Activated T-helper 17 cell treated with anti-CD3 and anti-CD28 coated beads, Interleukin-2, amount 50 U/mL, for 72 hours (primary cell): ENCODE data around the gene C5AR1. TPM values are rescaled to one million over a fixed set of nuclear protein-coding genes. Genes with fewer than 3 reads are reported as not detected.
"Not testable (repeated sequence)": the region's sequence is repeated elsewhere in the genome, so short reads cannot be mapped to it uniquely, and the experiment has no call there.

ENCODE experiments used
- ATAC-seq: fragments of 150-1000 bp; cut with Tn5 transposase; replicated peaks from 2 replicates; pipeline ENCODE4 v1.10.0; 2021; ENCODE audit warnings: mild to moderate bottlenecking, moderate library complexity
- H3K27ac Mint-ChIP-seq: one replicate; pipeline ENCODE4 v1.8.0; 2022; ENCODE audit warnings: mixed read lengths
- H3K27me3 Mint-ChIP-seq: one replicate; pipeline ENCODE4 v1.8.0; 2022; ENCODE audit warnings: mixed read lengths
- H3K36me3 Mint-ChIP-seq: one replicate; pipeline ENCODE4 v1.8.0; 2022; ENCODE audit warnings: low read depth, mild to moderate bottlenecking, mixed read lengths
- H3K4me1 Mint-ChIP-seq: one replicate; pipeline ENCODE4 v1.8.0; 2022; ENCODE audit warnings: mixed read lengths
- H3K4me3 Mint-ChIP-seq: one replicate; pipeline ENCODE4 v1.8.0; 2022; ENCODE audit warnings: mild to moderate bottlenecking, mixed read lengths
- H3K9me3 Mint-ChIP-seq: one replicate; pipeline ENCODE4 v1.8.0; 2022; ENCODE audit warnings: mixed read lengths
- total RNA-seq, 2 donors: library from RNA; stranded (reverse); gene quantifications; one replicate each; pipeline ENCODE4 v1.2.3, GENCODE V29; 2022

The C5AR1 gene
- total RNA-seq, 2 donors from 2014 or later = 0.85 to 2.4 TPM

DNA sequence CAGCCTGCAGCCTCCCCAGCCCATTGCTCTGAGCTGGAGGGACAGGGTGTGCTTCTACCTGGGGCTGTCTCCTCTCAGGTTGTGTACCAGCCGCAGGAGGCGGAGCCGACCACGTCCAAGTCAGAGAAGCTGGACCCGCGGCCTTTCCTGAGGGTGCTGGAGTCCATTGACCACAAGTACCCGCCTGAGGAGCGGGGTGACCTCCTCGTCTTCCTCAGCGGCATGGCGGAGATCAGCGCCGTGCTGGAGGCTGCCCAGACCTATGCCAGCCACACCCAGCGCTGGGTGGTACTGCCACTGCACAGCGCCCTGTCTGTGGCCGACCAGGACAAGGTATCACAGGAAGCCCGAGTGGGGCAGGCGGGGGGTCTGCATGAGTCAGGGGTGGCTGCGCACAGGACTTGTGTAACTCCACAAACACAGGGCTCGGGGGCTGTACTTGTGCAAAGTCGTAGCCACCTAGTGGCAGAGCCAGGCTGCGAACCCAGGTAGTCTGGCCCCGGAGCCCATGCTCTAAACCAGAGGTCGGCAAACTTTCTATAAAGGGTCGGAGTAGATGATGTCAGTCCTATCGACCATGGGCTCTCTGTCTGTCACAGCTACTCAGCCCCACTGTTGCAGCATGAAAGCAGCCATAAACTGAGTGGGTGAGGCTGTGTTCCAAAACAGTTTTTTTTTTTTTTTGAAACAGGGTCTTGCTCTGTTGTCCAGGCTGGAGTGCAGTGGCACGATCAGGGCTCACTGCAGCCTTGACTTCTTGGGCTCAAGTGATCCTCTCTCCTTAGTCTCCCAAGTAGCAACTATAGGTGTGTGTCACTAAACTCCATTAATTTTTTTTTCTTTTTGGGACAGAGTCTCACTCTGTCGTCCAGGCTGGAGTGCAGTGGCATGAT lies 48.4 kb downstream of the C5AR1 start:
- no peak for ATAC-seq
- no peak overlapping the region for H3K27ac Mint-ChIP-seq
- H3K4me1 Mint-ChIP-seq = no peaks in the 10 kb centered on the region

DNA sequence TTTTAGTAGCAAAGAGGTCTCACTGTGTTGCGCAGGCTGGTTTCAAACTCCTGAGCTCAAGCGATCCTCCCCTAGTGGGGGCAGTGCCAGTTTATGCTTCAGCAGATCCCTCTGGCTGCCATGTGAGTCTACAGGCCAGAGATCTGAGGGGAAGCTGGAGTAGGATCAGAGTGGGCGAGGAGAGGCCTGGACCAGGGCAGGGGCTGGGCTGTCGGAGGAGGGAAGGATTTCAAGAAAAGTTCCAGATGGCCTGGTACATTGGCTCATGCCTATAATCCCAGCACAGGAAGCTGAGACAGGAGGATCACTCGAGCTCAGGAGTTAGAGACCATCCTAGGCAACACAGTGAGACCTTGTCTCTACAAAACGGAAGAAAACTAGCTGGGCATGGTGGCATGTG lies 49.3 kb downstream of the C5AR1 start:
- H3K27me3 Mint-ChIP-seq = no peaks in the 10 kb centered on the region
- no peak overlapping the region for H3K4me3 Mint-ChIP-seq
- H3K4me1 Mint-ChIP-seq = no peaks in the 10 kb centered on the region
- H3K27ac Mint-ChIP-seq = no peak overlapping the region
- no peak for ATAC-seq
- H3K36me3 Mint-ChIP-seq = peaks cover 97% of the 10 kb centered on the region
- H3K9me3 Mint-ChIP-seq = no peaks in the 10 kb centered on the region

More for the DNA sequence above, 48.4 kb downstream of the C5AR1 start:
- Mint-ChIP-seq H3K27me3 (no peaks in the 10 kb centered on the region), H3K36me3 (peaks cover 97% of the 10 kb centered on the region), H3K4me3 (no peak overlapping the region), H3K9me3 (no peaks in the 10 kb centered on the region)

DNA sequence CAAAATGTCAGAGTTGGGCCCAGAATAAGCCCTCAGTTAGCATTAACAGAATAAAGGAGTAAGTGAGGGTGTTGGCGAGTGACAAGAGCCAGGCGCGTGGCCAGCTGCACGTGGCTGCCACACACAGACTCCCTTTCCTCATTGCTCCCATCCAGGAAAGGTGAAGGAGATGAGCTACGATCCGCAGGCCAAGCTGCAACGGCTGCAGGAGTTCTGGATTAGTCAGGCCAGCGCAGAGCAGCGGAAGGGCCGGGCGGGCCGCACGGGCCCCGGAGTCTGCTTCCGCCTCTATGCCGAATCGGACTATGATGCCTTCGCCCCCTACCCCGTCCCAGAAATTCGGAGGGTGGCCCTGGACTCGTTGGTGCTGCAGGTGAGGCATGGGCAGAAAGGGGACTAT lies 52.7 kb downstream of the C5AR1 start:
- Mint-ChIP-seq H3K4me1 (no peaks in the 10 kb centered on the region), H3K9me3 (no peaks in the 10 kb centered on the region), H3K36me3 (peaks cover 91% of the 10 kb centered on the region), H3K4me3 (no peak overlapping the region), H3K27me3 (no peaks in the 10 kb centered on the region), H3K27ac (no peak overlapping the region)
- ATAC-seq = no peak

DNA sequence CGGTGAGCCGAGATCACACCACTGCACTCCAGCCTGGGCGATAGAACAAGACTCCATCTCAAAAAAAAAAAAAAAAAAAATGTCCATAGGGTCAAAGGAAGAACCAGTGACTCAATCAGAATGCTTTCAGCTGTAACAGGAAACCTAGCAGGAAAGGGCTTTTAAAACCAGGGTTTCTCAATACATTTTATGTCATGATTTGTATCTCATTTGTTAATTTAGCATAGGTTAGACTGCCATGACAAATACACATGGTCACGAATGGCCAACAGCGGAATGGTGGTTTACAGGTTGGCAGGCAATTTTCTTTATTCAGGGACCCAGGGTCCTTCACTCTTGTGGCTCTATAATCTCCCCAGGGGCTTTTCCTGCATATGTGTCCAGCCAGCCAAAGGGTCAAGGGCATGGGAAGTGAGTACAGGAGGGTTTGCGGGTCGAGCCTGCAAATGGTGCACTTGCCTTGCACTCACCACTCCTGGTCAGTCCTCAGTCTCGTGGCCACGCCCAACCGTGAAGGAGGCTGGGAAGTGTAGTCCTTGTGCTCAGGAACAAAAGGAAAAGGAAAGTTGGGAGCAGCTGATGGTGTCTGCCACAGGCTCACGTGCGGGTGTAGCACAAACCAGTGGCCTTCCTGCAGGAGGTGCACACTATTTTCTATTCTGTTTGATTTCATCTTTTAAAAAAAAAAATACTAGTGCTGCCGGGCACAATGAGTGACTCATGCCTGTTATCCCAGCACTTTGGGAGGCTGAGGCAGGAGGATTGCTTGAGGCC lies 54.3 kb downstream of the C5AR1 start:
- peaks cover 91% of the 10 kb centered on the region for H3K36me3 Mint-ChIP-seq
- H3K9me3 Mint-ChIP-seq = no peaks in the 10 kb centered on the region
- H3K4me1 Mint-ChIP-seq = no peaks in the 10 kb centered on the region
- no peak for ATAC-seq
- H3K27me3 Mint-ChIP-seq = no peaks in the 10 kb centered on the region
- no peak overlapping the region for H3K27ac Mint-ChIP-seq
- no peak overlapping the region for H3K4me3 Mint-ChIP-seq

DNA sequence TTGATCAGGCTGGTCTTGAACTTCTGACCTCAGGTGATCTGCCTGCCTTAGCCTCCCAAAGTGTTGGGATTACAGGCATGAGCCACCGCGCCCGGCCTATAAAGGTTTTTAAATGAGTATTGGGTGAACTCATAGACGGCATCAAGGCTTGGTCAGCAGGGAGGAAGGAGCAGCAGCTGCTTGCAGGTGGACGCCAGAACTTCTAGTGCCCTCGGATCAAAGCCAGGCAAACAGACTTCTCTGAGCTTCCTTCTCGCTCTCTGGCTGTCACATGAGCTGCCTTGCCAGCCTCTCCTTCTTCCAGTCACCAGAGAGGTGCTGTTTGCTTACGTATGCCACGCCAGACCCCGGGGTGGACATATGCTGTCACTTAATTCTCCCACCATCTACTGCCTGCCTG lies 55.8 kb downstream of the C5AR1 start:
- H3K4me1 Mint-ChIP-seq, H3K9me3 Mint-ChIP-seq, H3K27me3 Mint-ChIP-seq, H3K27ac Mint-ChIP-seq, ATAC-seq, H3K4me3 Mint-ChIP-seq: not testable (repeated sequence)
- H3K36me3 Mint-ChIP-seq = peaks cover 88% of the 10 kb centered on the region

DNA sequence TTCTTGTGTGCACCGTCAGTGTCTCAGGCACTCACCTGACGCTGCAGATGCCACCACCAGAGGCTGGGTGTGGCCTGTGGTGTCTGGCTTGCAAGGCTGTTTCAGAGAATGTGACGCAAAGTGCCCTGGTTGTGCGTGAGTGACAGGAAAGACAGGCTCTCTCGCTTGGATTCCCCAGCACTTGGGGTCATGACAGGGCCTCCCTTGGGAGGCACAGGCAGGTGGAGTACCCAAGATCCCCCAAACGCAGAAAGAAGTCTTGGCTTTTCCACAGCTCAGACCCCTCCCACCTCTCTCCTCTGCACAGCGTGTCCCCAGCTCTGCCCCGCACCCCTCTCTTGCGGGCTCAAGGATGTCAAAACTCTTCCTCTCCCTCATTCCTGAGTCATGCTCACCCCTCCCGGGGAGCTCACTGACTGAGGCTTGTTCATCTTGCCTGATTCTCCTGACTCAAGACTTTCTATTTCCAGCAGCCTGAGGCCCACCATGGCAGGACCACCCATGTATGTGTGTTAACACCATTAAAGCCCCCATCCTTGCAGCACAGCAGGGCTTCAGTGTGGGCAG lies 60.5 kb downstream of the C5AR1 start:
- no peak for ATAC-seq
- no peaks in the 10 kb centered on the region for H3K27me3 Mint-ChIP-seq
- no peaks in the 10 kb centered on the region for H3K9me3 Mint-ChIP-seq
- no peaks in the 10 kb centered on the region for H3K4me1 Mint-ChIP-seq
- no peak overlapping the region for H3K27ac Mint-ChIP-seq
- H3K36me3 Mint-ChIP-seq = peaks cover 72% of the 10 kb centered on the region
- H3K4me3 Mint-ChIP-seq = no peak overlapping the region

DNA sequence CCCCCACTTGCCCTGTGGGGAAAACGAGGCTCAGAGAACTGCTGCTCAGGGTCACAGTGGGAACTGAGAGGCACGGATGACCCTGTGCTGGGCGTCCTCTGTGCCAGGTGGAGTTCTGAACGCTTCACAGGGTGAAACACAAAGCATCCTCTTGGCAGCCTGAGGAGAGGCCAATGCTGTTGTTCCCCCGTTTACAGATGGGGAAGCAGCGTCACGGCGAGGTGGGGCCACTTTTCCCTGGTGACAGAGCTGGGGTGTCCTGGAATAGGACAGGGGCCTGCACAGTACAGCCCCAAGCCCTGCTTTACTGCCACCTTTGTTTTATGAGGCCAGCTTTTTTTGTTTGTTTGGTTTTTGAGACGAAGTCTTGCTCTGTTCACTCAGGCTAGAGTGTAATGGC lies 61.6 kb downstream of the C5AR1 start:
- Mint-ChIP-seq H3K4me3 (no peak overlapping the region), H3K36me3 (peaks cover 70% of the 10 kb centered on the region), H3K27me3 (no peaks in the 10 kb centered on the region), H3K4me1 (no peaks in the 10 kb centered on the region), H3K9me3 (no peaks in the 10 kb centered on the region), H3K27ac (no peak overlapping the region)
- ATAC-seq = no peak

Other genes starting within 250 kb of the C5AR1 start
- gene ZC3H4, start 196.1 kb upstream of the C5AR1 start, total RNA-seq = 100 to 1,000 TPM; 117 to 166 TPM
- gene SAE1, start 179.0 kb upstream of the C5AR1 start, total RNA-seq = 100 to 1,000 TPM; 151 to 184 TPM
- 10 to 100 TPM; 18.7 to 41.9 TPM for gene BBC3, start 78.7 kb upstream of the C5AR1 start, total RNA-seq
- gene CCDC9, start 53.3 kb upstream of the C5AR1 start, total RNA-seq = 10 to 100 TPM; 38.9 to 44.6 TPM
- 10 to 100 TPM; 12.9 to 21.6 TPM for gene INAFM1, start 35.0 kb upstream of the C5AR1 start, total RNA-seq
- gene C5AR2, start 22.3 kb downstream of the C5AR1 start, total RNA-seq = under 1 TPM; 0.13 to 0.19 TPM
- gene DHX34, start 39.5 kb downstream of the C5AR1 start, total RNA-seq = 10 to 100 TPM; 16.2 to 19.4 TPM
- gene MEIS3, start 109.7 kb downstream of the C5AR1 start, total RNA-seq = under 1 TPM in 1 of 2 donors, not detected in 1; 0.39 TPM
- gene SLC8A2, start 162.0 kb downstream of the C5AR1 start, total RNA-seq = under 1 TPM; 0.06 to 0.50 TPM
- gene KPTN, start 174.4 kb downstream of the C5AR1 start, total RNA-seq = 10 to 100 TPM; 12.9 to 17.7 TPM
- 10 to 100 TPM; 33.7 to 72.4 TPM for gene NAPA, start 205.2 kb downstream of the C5AR1 start, total RNA-seq